ENCODE results near the gene SLC49A4.

DNA sequence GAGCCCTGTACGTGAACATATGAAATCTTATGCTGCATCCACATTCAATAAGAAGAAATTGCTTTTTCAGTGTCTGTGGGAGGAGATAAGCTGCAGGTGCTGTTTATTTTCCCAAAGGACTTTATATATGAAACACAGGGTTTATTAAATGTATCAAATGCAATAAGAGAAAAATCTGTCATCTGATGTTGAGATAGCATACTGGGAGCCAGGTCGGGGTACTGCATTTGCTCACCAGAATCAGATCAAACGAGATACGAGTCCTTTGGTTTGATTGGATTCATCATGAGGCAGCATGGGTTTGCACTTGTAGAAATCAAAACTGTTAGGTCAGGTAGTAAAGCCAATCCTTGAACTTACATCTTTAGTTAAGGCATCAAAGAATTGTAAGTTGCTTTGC, 91.4 kb downstream of the SLC49A4 start:
- TF ChIP-seq, protein P1, sequence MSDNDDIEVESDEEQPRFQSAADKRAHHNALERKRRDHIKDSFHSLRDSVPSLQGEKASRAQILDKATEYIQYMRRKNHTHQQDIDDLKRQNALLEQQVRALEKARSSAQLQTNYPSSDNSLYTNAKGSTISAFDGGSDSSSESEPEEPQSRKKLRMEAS (IDR thresholded peaks at IDR 0.05), result no peak
- TF ChIP-seq, protein P2, sequence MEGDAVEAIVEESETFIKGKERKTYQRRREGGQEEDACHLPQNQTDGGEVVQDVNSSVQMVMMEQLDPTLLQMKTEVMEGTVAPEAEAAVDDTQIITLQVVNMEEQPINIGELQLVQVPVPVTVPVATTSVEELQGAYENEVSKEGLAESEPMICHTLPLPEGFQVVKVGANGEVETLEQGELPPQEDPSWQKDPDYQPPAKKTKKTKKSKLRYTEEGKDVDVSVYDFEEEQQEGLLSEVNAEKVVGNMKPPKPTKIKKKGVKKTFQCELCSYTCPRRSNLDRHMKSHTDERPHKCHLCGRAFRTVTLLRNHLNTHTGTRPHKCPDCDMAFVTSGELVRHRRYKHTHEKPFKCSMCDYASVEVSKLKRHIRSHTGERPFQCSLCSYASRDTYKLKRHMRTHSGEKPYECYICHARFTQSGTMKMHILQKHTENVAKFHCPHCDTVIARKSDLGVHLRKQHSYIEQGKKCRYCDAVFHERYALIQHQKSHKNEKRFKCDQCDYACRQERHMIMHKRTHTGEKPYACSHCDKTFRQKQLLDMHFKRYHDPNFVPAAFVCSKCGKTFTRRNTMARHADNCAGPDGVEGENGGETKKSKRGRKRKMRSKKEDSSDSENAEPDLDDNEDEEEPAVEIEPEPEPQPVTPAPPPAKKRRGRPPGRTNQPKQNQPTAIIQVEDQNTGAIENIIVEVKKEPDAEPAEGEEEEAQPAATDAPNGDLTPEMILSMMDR (IDR thresholded peaks at IDR 0.05), result no peak

Data from A549 (cell line).